NCI-H2029 (cell line): ENCODE measurements around the gene SLC6A12.

ENCODE experiments used
- DNase-seq: peaks from one replicate; lab custom pipeline; 2025; lab: John Stamatoyannopoulos, UW

Gene SLC6A12

DNA sequence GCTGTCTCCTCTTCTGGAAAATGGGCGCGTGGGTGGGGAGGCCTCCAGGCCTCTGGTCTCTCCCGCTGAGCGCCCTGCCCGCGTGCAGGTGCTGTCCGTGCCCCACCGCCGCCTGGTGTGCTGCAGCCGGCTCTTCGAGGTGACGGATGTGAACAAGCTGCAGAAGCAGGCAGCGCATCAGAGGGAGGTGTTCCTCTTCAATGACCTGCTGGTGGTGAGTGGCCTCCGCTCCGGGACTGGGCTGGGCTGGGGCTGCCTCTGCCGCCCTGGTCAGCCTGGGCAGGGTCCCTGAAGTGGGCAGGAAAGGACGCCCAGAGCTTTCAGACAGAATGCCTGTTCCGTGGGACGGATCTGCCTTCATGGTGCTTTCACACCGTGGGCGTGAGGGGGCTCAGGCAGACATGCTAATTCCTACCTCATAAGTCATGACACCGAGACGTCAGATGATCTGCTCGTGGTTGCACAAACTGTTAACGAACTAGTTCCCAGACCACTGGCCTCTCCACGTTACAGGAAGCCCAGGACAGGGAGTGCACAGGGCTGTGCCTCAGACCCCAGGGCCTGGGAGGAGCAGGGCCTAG is 50.5 kb downstream of the SLC6A12 start:
- DNase-seq: no peak

GRCh38 chr12:162467-163307 is 51.3 kb downstream of the SLC6A12 start:
- DNase-seq: no peak

- DNase-seq: no peak
Observed at GRCh38 chr12:161823-162222, 52.1 kb downstream of the SLC6A12 start.

- no peak for DNase-seq
Observed at GRCh38 chr12:160858-161257, 53.1 kb downstream of the SLC6A12 start.

GRCh38 chr12:159156-159782 is 54.7 kb downstream of the SLC6A12 start:
- DNase-seq: no peak

GRCh38 chr12:157644-158043 is 56.3 kb downstream of the SLC6A12 start:
- no peak for DNase-seq

GRCh38 chr12:156945-157344 is 57.0 kb downstream of the SLC6A12 start:
- no peak for DNase-seq

- DNase-seq: no peak
Observed at GRCh38 chr12:155646-156045, 58.3 kb downstream of the SLC6A12 start.

- no peak for DNase-seq
Observed at GRCh38 chr12:155006-155405, 59.0 kb downstream of the SLC6A12 start.

GRCh38 chr12:154058-154457 is 59.9 kb downstream of the SLC6A12 start:
- DNase-seq: no peak

- peak; percentile 61 for DNase-seq
Observed at GRCh38 chr12:153080-153746, 60.7 kb downstream of the SLC6A12 start.

GRCh38 chr12:152440-152839 is 61.5 kb downstream of the SLC6A12 start:
- DNase-seq: peak; percentile 79

GRCh38 chr12:151579-151978 is 62.4 kb downstream of the SLC6A12 start:
- DNase-seq: no peak

GRCh38 chr12:148676-149416 is 65.1 kb downstream of the SLC6A12 start:
- no peak for DNase-seq

DNA sequence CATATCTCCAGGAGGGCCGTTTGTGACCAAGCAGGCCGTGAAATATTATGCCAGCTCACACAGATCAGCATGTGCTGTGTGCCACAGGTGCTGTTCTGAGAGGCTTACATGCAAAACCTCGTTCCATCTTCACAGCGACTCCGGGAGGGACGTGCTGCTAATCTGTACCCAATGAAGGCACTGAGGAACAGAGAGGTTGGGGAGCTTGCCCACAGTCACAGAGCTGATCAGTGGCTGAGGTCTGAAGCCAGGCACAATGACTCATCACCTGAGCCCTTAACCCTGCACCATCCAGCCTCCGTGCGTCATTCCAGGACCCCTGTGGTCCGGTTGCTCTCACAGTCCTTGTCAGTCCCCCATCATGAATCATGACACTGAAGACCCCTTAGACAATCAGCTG is 66.7 kb downstream of the SLC6A12 start:
- no peak for DNase-seq

- no peak for DNase-seq
Observed at GRCh38 chr12:145369-145960, 68.5 kb downstream of the SLC6A12 start.

- peak; percentile 25 for DNase-seq
Observed at GRCh38 chr12:144650-145284, 69.2 kb downstream of the SLC6A12 start.

DNA sequence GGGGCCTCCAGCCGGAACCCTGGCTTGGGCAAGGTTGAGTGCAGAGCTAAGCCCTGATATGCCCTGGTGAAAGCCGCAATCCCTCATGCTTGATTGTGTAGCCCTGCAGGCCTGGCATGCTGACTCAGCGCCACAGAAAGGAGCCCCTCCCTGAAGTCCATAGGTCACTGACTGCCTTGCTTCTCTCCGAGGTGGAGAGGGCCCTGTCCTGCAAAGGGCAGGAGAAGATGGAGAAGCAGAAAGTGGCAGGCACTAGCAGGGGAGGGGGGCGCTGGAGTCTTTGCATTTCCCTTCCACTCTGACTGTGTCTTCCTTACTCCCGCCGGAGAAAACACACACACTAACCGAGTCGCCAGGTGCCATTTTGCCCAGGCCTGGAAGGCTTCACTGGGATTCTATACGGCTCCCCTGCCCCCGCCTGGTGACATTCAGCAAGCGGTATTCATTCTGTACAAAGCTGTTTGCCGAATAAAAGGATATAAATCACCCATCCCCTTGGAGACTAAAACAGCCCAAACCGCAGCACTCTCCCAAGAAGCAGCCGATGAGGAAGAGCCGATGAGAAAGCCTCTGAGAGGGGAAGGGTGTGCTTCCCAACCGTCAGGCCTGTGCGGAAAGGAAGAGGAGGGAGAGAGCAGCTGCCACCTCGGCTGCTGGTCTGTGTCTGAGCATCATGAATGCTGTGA is 69.8 kb downstream of the SLC6A12 start:
- DNase-seq: peak; percentile 19

DNA sequence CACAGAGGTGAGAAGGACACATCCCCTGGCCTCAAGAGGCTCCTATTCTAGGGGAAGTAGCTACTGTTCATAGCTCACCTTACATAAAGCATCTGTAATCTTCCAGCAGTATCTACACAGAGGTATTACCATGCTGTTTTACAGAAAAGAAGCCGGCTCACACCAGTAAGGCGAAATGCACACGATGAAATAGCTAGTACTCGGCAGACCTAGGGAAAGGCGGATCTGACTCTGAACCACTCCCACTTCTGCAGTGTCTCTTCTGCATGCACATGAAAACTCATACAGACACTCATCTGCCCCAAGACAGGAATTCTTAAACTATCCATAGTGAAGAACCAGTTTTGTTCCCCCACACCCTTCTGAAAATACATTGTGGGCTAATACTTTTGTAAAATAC is 73.8 kb downstream of the SLC6A12 start:
- no peak for DNase-seq
